ENCODE data around the gene TRA2B. TPM values are rescaled to one million over a fixed set of nuclear protein-coding genes. Genes with fewer than 3 reads are reported as not detected.

TRA2B gene
- total RNA-seq, 1 experiment from 2014 or later, result 172 TPM

- DNase-seq (ENCODE audit: low read depth, low spot score) (no peak), ATAC-seq (no peak)
- intact Hi-C loops (cut with micrococcal nuclease), result loop anchor here (1.0 to 10.0 kb wide), 6 partner anchors 260 to 842 kb away; no protein-coding TSS in a partner anchor
- Histone ChIP-seq H3K79me2 (ENCODE audit: insufficient read depth, low read length) (no peaks in the 10 kb centered on the region), H3K9me2 (ENCODE audit: insufficient read depth) (no peaks in the 10 kb centered on the region), H3K9ac (ENCODE audit: low read length) (no peak overlapping the region), H4K20me1 (ENCODE audit: insufficient read depth) (no peaks in the 10 kb centered on the region), H3K27ac (ENCODE audit: low read depth, low read length) (no peak overlapping the region), H3K4me2 (ENCODE audit: low read length) (no peak overlapping the region), H3K27me3 (ENCODE audit: insufficient read depth, low read length) (no peaks in the 10 kb centered on the region), H3K4me3 (replicated peaks in 1 of 2; ENCODE audit: low read depth in 1 of 2, low read length in 2 of 2) (no peak overlapping the region), H3K36me3 (ENCODE audit: control insufficient read depth in 1 of 2, insufficient read depth in 2 of 2, low read length in 2 of 2) (no peaks in the 10 kb centered on the region), H3K4me1 (ENCODE audit: control insufficient read depth in 1 of 2, insufficient read depth in 2 of 2, low read length in 2 of 2) (peaks cover 0 to 6% of the 10 kb centered on the region in 2 experiments; a peak in 1 of 4 replicates), H3K9me3 (ENCODE audit: control insufficient read depth in 1 of 2, insufficient read depth in 1 of 2, low read depth in 1 of 2, low read length in 2 of 2) (no peaks in the 10 kb centered on the region), H2AFZ (ENCODE audit: low read depth, low read length, poor library complexity, severe bottlenecking) (no peak overlapping the region)
- TF ChIP-seq SP1 (IDR thresholded peaks at IDR 0.05; ENCODE audit: low read depth), result no peak
- TF ChIP-seq POLR2A (IDR thresholded peaks at IDR 0.05; ENCODE audit: borderline replicate concordance, extremely low read depth, insufficient read depth, insufficient read length), result no peak
- no peak for TF ChIP-seq CBX3 (IDR thresholded peaks at IDR 0.05; ENCODE audit: low read depth)
- no peak for TF ChIP-seq EZH2phosphoT487 (IDR thresholded peaks at IDR 0.05; ENCODE audit: borderline replicate concordance)
- TF ChIP-seq EZH2 (IDR thresholded peaks at IDR 0.05), result no peak
- TF ChIP-seq ATF3 (IDR thresholded peaks at IDR 0.05), result no peak
- TF ChIP-seq RAD21 (IDR thresholded peaks at IDR 0.05; ENCODE audit: low read depth), result no peak
- TF ChIP-seq FOSL1 (IDR thresholded peaks at IDR 0.05; ENCODE audit: low read depth), result no peak
- no peak for TF ChIP-seq ZBTB33 (IDR thresholded peaks at IDR 0.05; ENCODE audit: extremely low read depth, insufficient replicate concordance, low read length)
- no peak for TF ChIP-seq JUND (IDR thresholded peaks at IDR 0.05)
- ChIA-PET CTCF (interaction anchor here (0.9 to 3.9 kb wide), 3 partner anchors 39 to 294 kb away, joined by 4 to 16 read pairs (median 14); no protein-coding TSS in a partner anchor), RAD21 (ENCODE audit: low non-redundant PET in 1 of 2, low total read pairs in 2 of 2, uncharacterized antibody in 2 of 2, unreplicated experiment in 2 of 2) (interaction anchor here in 1 of 2 experiments (0.7 to 1.1 kb wide), 2 partner anchors 37 to 260 kb away, joined by 3 to 4 read pairs; no protein-coding TSS in a partner anchor), POLR2A (no interaction called here)
- BruUV-seq (replicated peaks), result no TSS peak
These were observed 44.8 kb upstream of the TRA2B start for GRCh38 chr3:185982632-185983031.

All from HCT116 (cell line).